ENCODE results near the gene PIK3C2B.
"Not testable (repeated sequence)": the region's sequence is repeated elsewhere in the genome, so short reads cannot be mapped to it uniquely, and the experiment has no call there.

Gene PIK3C2B

GRCh38 chr1:204529371-204529895 lies 34.8 kb upstream of the PIK3C2B start:
- Histone ChIP-seq H3K36me3 (ENCODE audit: control insufficient read depth, insufficient read depth, low read length) (no peaks in the 10 kb centered on the region), H2AFZ (no peak overlapping the region), H3K4me1 (peaks cover 3% of the 10 kb centered on the region), H3K9me3 (ENCODE audit: control insufficient read depth, low read length) (no peaks in the 10 kb centered on the region), H3K27ac (no peak overlapping the region), H3K9ac (no peak overlapping the region), H3K4me3 (ENCODE audit: low read depth, low read length) (no peak overlapping the region), H3K4me2 (ENCODE audit: low read length) (no peak overlapping the region), H3K79me2 (no peaks in the 10 kb centered on the region), H3K27me3 (ENCODE audit: control insufficient read depth, insufficient read depth, low read length) (no peaks in the 10 kb centered on the region)
- no peak for TF ChIP-seq CTCF (IDR thresholded peaks at IDR 0.05)

- no peak overlapping the region for H3K4me2 ChIP-seq (ENCODE audit: low read length)
- no peak overlapping the region for H3K9ac ChIP-seq
- TF ChIP-seq CTCF (IDR thresholded peaks at IDR 0.05), result no peak
- H3K36me3 ChIP-seq (ENCODE audit: control insufficient read depth, insufficient read depth, low read length), result no peaks in the 10 kb centered on the region
- H2AFZ ChIP-seq, result no peak overlapping the region
- no peak overlapping the region for H3K4me3 ChIP-seq (ENCODE audit: low read depth, low read length)
- H3K27ac ChIP-seq, result no peak overlapping the region
- H3K27me3 ChIP-seq (ENCODE audit: control insufficient read depth, insufficient read depth, low read length), result no peaks in the 10 kb centered on the region
- no peaks in the 10 kb centered on the region for H3K9me3 ChIP-seq (ENCODE audit: control insufficient read depth, low read length)
- no peaks in the 10 kb centered on the region for H3K79me2 ChIP-seq
- peaks cover 3% of the 10 kb centered on the region for H3K4me1 ChIP-seq
Measured at GRCh38 chr1:204528677-204529076, 34.1 kb upstream of the PIK3C2B start.

- Histone ChIP-seq H2AFZ (no peak overlapping the region), H3K4me3 (ENCODE audit: low read depth, low read length) (no peak overlapping the region), H3K9me3 (ENCODE audit: control insufficient read depth, low read length) (no peaks in the 10 kb centered on the region), H3K36me3 (ENCODE audit: control insufficient read depth, insufficient read depth, low read length) (no peaks in the 10 kb centered on the region), H3K79me2 (no peaks in the 10 kb centered on the region), H3K9ac (no peak overlapping the region), H3K27me3 (ENCODE audit: control insufficient read depth, insufficient read depth, low read length) (no peaks in the 10 kb centered on the region), H3K4me1 (peaks cover 3% of the 10 kb centered on the region), H3K4me2 (ENCODE audit: low read length) (no peak overlapping the region), H3K27ac (no peak overlapping the region)
- no peak for TF ChIP-seq CTCF (IDR thresholded peaks at IDR 0.05)
Measured at GRCh38 chr1:204528241-204528640, 33.6 kb upstream of the PIK3C2B start.

GRCh38 chr1:204524986-204525385 lies 30.4 kb upstream of the PIK3C2B start:
- no peaks in the 10 kb centered on the region for H3K9me3 ChIP-seq (ENCODE audit: control insufficient read depth, low read length)
- no peaks in the 10 kb centered on the region for H3K27me3 ChIP-seq (ENCODE audit: control insufficient read depth, insufficient read depth, low read length)
- H3K36me3 ChIP-seq (ENCODE audit: control insufficient read depth, insufficient read depth, low read length), result no peaks in the 10 kb centered on the region
- H3K4me2 ChIP-seq (ENCODE audit: low read length), result no peak overlapping the region
- H3K79me2 ChIP-seq, result no peaks in the 10 kb centered on the region
- no peak for TF ChIP-seq CTCF (IDR thresholded peaks at IDR 0.05)
- H3K4me1 ChIP-seq, result no peaks in the 10 kb centered on the region
- no peak overlapping the region for H2AFZ ChIP-seq
- H3K4me3 ChIP-seq (ENCODE audit: low read depth, low read length), result no peak overlapping the region
- no peak overlapping the region for H3K9ac ChIP-seq
- H3K27ac ChIP-seq, result no peak overlapping the region

GRCh38 chr1:204523605-204524215 lies 29.1 kb upstream of the PIK3C2B start:
- H3K27ac ChIP-seq, result no peak overlapping the region
- TF ChIP-seq CTCF (IDR thresholded peaks at IDR 0.05), result no peak
- H3K36me3 ChIP-seq (ENCODE audit: control insufficient read depth, insufficient read depth, low read length), result no peaks in the 10 kb centered on the region
- no peak overlapping the region for H3K4me3 ChIP-seq (ENCODE audit: low read depth, low read length)
- H3K79me2 ChIP-seq, result peaks cover 4% of the 10 kb centered on the region
- H3K4me1 ChIP-seq, result no peaks in the 10 kb centered on the region
- no peak overlapping the region for H3K4me2 ChIP-seq (ENCODE audit: low read length)
- no peak overlapping the region for H2AFZ ChIP-seq
- H3K9me3 ChIP-seq (ENCODE audit: control insufficient read depth, low read length), result no peaks in the 10 kb centered on the region
- H3K9ac ChIP-seq, result no peak overlapping the region
- H3K27me3 ChIP-seq (ENCODE audit: control insufficient read depth, insufficient read depth, low read length), result no peaks in the 10 kb centered on the region

- not testable (repeated sequence) for H3K4me1 ChIP-seq; H3K9ac ChIP-seq; H3K9me3 ChIP-seq (ENCODE audit: control insufficient read depth, low read length); H3K36me3 ChIP-seq (ENCODE audit: control insufficient read depth, insufficient read depth, low read length); H3K4me3 ChIP-seq (ENCODE audit: low read depth, low read length); H3K27ac ChIP-seq; H2AFZ ChIP-seq; H3K27me3 ChIP-seq (ENCODE audit: control insufficient read depth, insufficient read depth, low read length); H3K4me2 ChIP-seq (ENCODE audit: low read length)
- peaks cover 11% of the 10 kb centered on the region for H3K79me2 ChIP-seq
Measured at GRCh38 chr1:204521941-204522521, 27.4 kb upstream of the PIK3C2B start.

Measured in parathyroid adenoma (tissue), 2 donors.